HG03097 (cell line): ENCODE results near the gene OBP2A.
"Not testable (repeated sequence)": the region's sequence is repeated elsewhere in the genome, so short reads cannot be mapped to it uniquely, and the experiment has no call there.

Experiments
- ATAC-seq: cut with Tn5 transposase; IDR thresholded peaks from one replicate; pipeline ENCODE4 v1.9.1; 2021; ENCODE audit not compliant: unreplicated experiment, low FRiP score

Gene OBP2A

DNA sequence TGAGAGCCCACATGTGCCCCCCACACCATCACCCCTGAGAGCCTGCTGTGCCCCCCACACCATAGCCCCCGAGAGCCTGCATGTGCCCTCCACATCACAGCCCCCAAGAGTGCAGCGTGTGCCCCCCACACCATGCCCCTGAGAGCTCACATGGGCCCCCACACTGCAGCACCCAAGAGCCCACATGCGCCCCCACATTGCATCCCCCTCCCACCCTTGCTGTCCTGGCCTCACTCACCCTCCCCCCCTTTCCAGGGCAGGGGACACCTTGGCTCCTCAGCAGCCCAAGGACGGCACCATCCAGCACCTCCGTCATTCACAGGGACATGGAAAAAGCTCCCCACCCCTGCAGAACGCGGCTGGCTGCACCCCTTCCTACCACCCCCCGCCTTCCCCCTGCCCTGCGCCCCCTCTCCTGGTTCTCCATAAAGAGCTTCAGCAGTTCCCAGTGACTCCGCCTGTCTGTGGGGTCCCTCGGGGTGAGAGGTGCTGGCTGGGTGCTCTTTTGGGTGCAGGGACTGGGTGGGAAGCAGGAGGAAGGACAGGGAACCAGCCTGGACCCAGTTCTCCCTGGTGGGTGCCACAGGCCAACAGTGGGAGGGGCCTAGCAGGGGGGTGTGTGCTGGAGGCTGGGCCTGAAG lies 19.7 kb upstream of the OBP2A start:
- no peak for ATAC-seq

DNA sequence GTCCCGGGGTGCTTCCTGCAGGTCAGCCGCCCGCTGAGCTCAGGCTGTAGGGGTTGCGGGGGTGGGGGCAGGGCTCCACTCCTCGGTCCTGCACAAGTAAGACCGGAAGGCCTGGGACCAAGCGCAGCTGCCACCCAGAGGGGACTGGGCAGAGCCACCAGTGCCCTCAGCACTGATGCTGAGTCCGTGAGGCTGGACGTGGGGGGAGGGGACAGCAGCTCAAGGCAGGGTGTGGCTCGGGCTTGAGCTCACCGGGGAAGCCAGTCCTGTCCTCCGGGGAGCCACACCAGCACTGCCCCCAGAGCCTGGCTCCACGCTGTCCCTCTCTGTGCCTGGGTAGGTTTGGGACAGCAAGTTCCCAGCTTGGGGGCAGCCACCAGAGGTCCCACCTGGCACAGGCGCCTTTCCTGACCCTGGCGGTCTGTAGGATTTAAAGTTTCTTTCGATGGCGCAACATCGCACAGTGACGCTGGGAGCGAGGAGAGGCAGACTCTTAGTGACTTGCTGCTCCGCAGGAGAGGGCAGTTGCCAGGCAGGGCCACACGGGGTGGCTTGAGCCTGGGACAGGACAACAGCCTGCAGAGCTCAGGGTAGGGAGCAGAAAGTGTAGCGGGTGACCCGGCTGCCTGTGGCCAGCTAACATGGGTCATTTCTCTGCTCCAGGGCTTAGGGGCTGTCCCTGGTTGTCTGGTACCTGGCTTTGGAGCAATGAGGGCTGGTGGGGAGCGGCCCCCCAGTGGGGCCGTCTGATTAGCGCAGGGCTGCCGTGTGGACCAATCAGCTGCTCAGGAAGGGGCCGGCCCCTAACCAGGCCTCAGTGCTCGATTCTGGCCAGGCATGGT lies 19.0 kb upstream of the OBP2A start:
- no peak for ATAC-seq

DNA sequence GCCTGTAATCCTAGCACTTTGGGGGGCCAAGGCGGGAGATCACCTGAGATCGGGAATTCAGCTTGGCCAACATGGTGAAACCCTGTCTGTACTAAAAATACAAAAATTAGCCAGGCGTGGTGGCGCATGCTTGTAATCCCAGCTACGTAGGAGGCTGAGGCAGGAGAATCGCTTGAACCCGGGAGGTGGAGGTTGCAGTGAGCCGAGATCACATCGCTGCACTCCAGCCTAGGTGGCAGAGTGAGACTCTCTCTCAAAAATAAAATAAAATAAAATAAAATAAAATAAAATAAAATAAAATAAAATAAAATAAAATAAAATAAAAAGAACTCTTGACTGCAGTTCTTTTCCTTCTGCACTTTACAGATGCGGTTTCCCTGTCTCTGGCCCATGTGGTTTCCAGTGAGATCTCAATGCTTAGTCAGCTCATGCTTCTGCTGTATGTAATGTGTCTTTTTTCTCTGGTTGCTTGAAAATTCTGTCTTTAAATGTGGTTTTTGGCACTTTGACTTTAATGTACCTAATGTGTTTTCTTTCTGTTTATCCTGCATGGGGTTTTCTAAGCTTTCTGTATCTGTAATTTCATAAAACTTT lies 17.0 kb upstream of the OBP2A start:
- not testable (repeated sequence) for ATAC-seq

DNA sequence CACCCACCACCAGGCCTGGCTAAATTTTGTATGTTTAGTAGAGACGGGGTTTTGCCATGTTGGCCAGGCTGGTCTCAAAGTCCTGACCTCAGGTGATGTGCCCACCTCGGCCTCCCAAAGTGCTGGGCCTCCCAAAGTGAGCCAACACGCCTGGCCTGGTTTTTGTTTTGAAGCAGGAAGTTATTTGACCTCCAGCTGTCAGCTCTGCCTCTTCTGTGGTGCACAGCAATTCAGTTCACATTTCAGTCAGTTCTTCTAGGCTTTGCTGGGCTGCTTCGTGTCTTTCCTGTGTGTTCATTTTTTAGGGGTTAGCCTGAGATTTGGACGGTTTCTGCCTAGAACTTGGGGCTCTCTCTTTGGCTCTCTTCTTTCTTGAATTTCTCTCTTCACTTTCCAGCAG lies 15.8 kb upstream of the OBP2A start:
- no peak for ATAC-seq

DNA sequence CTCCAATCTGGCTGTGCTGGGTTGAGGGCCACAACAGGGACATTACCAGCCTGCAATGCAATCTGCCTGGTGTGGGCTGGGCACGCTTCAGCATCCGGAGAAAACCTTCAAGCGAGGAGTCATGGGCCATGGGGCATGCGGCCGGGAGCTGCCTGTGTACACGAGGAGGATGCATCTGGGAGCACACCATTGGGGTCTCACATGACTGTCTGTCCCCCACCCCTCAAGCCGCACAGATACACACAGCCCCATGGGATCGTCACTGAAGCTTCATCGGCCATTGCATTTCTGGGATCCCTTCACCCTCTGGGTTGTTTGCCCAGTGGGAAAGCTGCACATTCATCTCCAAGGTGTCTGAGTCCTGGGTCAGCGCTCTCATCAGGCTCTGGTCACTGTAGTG lies 14.8 kb upstream of the OBP2A start:
- no peak for ATAC-seq

DNA sequence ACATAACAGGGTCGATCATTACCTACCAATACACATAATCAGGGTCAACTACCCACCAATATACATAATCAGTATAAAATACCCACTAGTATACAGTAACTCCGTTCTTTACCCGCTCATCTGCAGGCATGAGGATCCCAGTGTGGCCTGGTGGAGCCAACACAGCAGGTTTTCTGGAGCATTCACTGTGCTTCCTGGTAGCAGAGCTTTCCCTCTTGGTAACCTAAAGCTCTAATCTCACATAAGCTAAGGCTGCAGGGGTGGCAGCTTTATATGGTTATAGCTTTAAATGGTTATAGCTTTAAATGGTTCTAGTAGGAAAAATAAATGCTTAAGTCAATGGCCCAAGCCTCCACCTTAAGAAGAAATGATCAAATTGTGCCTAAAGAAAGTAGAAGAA lies 12.8 kb upstream of the OBP2A start:
- no peak for ATAC-seq

DNA sequence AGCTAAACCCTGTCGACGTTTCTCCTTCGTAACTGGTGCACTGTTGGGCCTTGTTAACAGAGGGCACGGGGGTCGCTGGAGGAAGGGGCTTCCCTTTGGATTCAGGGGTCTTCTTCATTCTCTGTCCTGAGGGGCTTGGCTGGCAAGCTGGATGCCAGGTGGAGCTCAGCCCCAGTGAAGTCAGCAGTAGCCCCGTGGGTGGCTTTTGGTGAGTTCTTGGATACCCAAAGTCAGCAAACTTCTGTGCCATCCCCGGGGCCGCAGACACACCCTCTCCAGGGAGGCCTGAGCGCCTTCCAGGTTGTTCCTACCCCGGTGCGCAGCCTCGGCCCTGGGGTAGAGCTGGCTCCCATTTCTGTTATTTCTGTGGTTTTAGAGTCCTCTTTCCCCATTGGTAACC lies 12.3 kb upstream of the OBP2A start:
- ATAC-seq: no peak

DNA sequence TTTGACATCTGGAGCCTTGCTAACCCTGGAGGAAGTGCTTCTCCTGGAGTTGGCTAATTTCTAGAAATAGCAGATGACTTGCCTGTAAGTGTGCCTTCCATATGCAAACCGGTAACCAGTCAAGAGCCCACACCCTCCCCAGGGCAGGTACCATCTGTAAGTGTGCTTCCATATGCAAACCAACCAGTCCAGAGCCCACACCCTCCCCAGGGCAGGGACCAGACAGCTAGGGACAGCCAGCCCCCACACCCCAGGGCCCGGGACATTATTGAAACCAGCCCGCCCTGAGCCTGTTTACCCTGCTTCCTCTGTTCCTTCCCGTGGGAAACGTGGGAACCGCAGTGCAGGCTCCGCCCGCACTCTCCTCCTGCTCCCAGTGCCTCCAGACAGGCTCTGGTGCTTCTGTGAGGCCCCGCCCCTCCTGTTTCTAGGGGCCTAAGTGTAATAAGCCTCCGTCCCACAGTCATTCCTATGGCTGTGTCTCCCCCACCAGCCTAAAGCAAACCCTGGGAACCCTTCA lies 11.7 kb upstream of the OBP2A start:
- ATAC-seq: not testable (repeated sequence)

DNA sequence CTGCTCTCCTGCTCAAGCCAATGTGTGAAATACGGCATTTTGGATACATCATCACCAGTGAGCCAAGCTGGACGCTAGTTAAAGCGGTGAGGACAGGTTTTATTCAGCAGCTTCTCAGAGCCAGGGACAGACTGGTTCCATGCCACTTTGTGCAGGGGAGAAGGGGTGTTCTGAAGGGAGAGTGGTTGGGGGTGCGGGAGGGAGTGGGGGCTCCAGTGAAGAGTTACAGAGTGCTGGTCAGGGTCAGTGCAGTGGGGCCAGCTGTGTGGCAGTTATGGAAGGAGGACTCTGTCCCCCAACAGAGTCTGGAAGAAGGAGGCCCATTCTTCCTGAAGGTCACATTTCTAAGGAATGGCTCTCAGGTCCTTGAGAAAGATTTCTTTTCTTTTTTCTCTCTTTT lies 11.1 kb upstream of the OBP2A start:
- ATAC-seq: not testable (repeated sequence)

DNA sequence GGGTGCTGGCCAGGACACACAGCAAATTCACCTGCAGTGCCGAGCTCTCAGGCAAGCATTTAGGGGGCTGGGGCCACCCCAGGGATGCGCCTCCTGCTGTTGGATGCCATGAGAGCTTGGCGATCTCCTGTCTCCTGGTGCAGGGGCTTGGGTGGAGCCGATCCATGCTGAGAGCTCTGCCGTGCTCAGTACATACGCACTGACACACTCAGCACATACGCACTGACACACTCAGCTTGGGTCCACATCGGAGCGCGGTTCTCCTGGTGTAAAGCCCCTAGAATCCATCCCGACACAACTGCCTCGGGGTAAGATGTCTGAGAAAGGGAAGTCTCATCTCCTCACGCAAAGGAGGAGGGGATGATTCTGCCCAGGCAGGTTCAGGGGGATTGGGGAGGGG lies 10.3 kb upstream of the OBP2A start:
- not testable (repeated sequence) for ATAC-seq

DNA sequence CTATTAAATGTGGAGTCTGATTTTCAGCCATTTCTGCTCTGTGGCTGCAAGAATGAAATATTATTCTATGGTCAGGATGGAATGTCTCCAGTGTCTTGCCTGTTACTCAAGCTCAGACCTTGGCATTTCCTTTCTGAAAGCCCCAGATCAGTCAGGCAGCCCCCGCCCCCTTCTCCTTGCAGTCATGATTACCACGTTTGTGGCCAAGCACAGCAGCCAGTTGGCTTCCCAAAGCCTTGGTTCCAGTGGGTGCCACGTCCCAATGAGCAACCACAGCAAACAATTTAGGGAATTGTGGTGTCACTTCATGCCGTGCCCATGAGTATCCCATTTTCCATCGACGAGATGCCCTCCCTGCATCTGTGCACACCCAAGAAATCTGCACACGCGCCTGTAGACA lies 9.7 kb upstream of the OBP2A start:
- ATAC-seq: no peak

DNA sequence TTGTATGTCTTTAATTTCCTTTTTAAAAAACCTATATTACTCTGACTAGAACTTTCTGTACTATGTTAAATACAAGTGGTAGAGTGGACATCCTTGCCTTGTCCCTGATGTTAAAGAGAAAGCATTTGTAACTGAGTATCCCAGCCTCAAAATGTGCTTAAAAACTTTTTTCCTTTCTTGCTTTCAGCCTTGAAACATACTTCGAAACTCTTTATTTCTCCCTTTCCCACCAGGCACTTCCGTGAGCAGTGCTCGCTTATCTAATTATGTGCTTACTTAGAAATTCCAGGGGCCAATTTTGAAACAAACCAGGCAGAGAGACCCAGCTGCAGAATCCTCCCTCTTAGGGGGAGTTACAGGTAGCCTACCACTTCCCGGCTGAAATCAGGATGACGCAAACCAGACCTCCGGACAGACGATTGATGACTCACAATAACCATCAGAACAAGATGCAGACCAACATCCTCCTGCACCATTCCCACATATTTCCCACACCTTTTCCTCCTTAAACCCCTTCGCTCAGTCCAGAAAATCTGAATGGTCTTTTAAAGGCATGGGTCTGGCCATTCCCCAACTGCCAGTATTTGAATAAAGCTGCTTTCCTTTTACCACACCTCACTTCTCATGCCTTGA lies 2.5 kb upstream of the OBP2A start:
- not testable (repeated sequence) for ATAC-seq

DNA sequence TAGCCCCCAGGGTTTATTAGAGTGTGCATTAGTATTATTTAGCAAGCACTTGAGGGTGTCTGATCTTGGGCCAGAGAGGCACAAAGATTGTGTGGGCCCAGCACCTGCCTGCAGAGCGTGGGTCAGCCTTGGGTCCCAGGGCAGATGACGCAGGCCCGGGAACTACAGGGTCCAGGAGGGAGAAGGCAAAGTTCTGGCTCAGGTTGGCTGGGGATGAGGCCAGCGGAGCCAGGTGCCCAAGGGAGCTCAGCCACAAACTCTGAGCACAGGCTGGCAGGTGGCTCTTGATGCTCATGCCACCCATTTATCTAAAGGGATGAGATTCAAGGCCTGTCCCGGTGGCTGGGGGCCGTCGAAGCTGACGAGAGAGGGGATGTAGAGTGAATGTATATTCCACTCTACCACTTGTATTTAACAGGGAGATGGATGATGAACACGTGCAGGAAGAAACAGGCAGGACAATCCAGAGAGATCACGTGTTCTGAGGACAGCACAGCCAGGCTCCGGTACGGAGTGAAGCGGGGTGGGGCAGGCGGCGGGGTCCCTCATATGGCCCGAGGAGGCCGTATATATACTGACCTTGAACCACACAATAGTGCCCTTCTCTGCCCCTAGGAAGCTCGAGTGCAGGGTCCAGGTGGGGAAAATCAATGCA lies 818 bp upstream of the OBP2A start:
- ATAC-seq: no peak

DNA sequence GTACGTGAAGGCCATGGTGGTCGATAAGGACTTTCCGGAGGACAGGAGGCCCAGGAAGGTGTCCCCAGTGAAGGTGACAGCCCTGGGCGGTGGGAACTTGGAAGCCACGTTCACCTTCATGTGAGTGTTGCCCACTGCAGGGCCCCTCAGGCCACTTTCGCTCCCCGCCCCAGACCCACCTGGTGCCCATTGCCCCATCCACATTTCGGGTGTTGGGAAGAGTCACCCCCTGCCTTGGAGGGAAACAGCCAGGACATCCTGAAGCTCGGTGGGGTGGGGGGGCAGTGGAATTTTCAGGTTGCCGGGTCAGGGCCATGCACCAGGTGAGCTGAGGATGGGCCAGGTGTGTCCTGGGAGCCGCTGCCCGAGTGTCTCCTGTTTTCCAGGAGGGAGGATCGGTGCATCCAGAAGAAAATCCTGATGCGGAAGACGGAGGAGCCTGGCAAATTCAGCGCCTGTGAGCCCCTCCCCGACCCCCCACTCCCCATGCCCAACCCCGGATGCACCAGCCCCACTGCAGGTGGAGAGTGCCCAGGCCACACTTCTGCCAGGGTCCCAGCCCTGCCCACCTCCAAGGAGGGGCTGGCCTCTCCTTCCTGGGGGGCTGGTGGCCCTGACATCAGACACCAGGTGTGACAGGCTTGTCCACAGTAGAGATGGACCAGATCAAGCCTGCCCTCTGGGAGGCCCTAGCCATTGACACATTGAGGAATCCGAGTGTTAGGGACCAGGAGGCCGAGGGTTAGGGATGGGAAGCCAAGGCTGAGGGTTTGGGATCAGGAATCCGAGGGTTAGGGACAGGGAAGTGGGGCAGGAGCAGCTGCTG lies 1.1 kb downstream of the OBP2A start:
- ATAC-seq: not testable (repeated sequence)

DNA sequence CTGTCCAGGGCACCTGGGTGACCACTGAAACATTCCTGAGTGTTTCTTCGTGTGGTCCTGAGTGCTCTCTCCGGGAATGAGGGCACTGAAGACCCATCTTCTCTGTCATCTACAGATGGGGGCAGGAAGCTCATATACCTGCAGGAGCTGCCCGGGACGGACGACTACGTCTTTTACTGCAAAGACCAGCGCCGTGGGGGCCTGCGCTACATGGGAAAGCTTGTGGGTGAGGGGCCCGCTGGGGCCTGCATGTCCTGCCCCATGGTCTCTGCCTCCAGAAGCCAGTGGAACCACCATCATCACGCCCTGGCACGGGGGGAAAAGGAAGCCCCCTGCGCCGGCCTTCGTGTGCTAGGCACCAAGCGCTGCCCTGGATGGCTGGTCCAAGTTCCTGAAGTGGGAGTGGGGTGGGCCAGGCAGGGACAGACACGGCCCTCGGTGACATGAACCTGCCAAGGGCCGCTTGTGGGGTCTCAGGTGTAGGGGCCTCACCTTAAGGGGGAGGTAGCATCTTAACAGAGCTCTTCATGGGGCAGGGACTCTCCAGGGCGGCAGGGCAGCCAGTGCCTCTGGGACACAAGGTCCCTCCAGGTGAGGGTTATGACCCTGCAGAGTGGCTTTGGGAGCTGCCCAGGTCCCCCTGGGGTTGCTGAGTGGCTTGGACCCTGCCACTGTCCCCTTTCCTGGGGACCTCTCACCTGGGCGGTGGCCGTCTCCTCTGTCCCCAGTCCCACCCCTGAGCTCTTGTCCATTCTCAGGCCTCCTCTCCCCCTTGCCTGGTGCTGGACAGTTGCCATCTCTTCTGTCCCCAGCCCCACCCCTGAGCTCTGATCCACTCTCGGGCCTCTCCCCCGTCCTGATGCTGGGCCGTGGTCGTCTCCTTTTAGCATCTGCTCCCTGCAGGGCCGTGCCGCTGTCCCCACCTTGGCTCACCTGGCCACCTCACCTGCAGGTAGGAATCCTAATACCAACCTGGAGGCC lies 2.1 kb downstream of the OBP2A start:
- ATAC-seq: no peak

DNA sequence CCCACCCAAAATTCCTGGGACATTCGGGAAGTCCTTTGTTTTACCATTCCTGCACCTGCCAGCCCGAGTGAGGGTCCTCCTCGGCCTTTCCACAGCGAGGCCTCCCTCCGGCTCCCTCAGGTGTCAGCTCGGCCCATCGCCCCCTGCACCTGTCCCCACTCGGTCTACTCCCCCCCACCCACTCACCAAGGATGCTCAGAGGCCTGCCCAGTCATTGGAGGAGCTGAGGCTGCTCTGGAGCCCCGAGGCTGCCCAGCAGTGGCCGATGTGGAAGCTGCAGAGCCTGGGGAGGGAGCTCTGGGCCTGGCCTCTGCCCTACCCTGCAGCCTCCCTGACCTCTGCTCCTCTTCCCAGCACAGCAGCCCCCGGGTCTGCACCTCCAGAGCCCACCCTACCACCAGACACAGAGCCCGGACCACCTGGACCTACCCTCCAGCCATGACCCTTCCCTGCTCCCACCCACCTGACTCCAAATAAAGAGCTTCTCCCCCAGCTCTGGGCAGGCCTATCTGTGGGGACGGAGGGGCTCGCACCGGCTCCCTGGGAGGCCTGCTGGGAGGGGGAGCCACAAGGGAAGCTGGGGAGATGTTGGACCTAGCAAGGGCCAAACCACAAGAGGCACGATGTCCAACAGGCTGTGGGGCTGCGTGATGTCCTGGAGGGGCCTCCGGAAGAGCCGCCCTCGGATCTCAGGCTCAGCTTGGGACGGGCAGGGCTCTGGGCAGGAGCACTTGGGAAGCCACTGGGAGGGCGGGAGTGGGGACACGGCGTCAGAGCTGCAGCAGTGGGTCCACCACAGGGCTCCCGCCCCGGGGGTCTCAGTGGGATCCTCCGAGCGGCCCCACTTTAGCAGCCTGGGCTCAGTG lies 3.8 kb downstream of the OBP2A start:
- ATAC-seq: not testable (repeated sequence)

DNA sequence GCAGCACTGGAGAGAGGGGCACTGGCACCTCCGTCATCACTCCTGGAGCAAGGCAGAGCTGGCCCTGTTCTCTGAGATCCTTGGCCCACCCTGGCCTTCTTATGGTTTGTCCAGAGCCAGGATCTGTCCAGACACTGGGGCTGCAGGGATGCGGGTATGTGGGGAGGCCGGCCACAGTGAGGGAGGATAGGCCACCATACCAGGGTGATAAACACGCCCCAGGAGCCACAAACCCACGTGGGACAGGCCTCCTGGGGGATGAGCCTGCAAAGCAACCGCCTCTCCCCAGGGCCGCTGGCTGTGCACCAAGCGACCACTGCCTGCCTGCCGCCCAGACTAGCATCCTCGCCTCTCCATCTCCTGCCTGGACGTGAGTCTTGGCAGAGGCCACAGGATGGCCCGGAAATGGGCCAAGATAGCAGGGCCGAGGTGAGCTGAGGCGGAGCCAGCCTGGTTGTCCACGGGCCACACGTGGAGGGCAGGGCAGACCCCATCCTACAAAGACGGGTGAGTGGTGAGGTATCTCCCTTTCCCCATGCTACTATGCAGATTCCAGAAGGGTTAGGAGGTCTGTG lies 4.5 kb downstream of the OBP2A start:
- no peak for ATAC-seq
